Stimulated activated CD4-positive, alpha-beta T cell treated with anti-CD3 and anti-CD28 coated beads, Interleukin-15, amount 100 ng/mL, for 24 hours (primary cell): ENCODE measurements around the gene KSR1.
"Not testable (repeated sequence)": the region's sequence is repeated elsewhere in the genome, so short reads cannot be mapped to it uniquely, and the experiment has no call there.

ENCODE experiments used
- DNase-seq: peaks from one replicate; pipeline ENCODE4 v3.0.0-alpha.2; 2020

The KSR1 gene

GRCh38 chr17:27496437-27496943 lies 40.2 kb downstream of the KSR1 start:
- no peak for DNase-seq

GRCh38 chr17:27496971-27497370 lies 40.7 kb downstream of the KSR1 start:
- DNase-seq = no peak

- DNase-seq = no peak
Measured at GRCh38 chr17:27497696-27498095, 41.4 kb downstream of the KSR1 start.

GRCh38 chr17:27498615-27499309 lies 42.5 kb downstream of the KSR1 start:
- DNase-seq = no peak

- no peak for DNase-seq
Measured at GRCh38 chr17:27499451-27500265, 43.4 kb downstream of the KSR1 start.

- DNase-seq = not testable (repeated sequence)
Measured at GRCh38 chr17:27501338-27501737, 45.1 kb downstream of the KSR1 start.

- no peak for DNase-seq
Measured at GRCh38 chr17:27502526-27503324, 46.5 kb downstream of the KSR1 start.

- no peak for DNase-seq
Measured at GRCh38 chr17:27503611-27504010, 47.4 kb downstream of the KSR1 start.

GRCh38 chr17:27504188-27504995 lies 48.1 kb downstream of the KSR1 start:
- DNase-seq = no peak

- no peak for DNase-seq
Measured at GRCh38 chr17:27506348-27507218, 50.3 kb downstream of the KSR1 start.

- DNase-seq = no peak
Measured at GRCh38 chr17:27511168-27511883, 55.1 kb downstream of the KSR1 start.

GRCh38 chr17:27512031-27512430 lies 55.8 kb downstream of the KSR1 start:
- DNase-seq = no peak

GRCh38 chr17:27512511-27513346 lies 56.5 kb downstream of the KSR1 start:
- no peak for DNase-seq

- DNase-seq = no peak
Measured at GRCh38 chr17:27513849-27514248, 57.6 kb downstream of the KSR1 start.

- no peak for DNase-seq
Measured at GRCh38 chr17:27514595-27515413, 58.6 kb downstream of the KSR1 start.

- no peak for DNase-seq
Measured at GRCh38 chr17:27518048-27518447, 61.8 kb downstream of the KSR1 start.

- no peak for DNase-seq
Measured at GRCh38 chr17:27518545-27519521, 62.6 kb downstream of the KSR1 start.

- DNase-seq = no peak
Measured at GRCh38 chr17:27519550-27519949, 63.3 kb downstream of the KSR1 start.
